DOHH2 (cell line): ENCODE data around the gene TECR.

Experiments used
- H3F3A ChIP-seq: fragments of 200-600 bp; sonication (generic), shearing (Covaris generic); 2 replicates; pipeline ENCODE4 v1.6.0; 2016; ENCODE audit warnings: antibody characterized with exemption, mild to moderate bottlenecking; ENCODE audit not compliant: control insufficient read depth, insufficient read depth
- H3K27ac ChIP-seq: fragments of 200-600 bp; sonication (generic); 2 replicates; pipeline ENCODE4 v1.5.1; 2014; ENCODE audit warnings: low read depth, mild to moderate bottlenecking, low read length, moderate library complexity
- H3K27me3 ChIP-seq: fragments of 200-600 bp; sonication (generic); 2 replicates; pipeline ENCODE4 v1.6.1; 2014; ENCODE audit warnings: mild to moderate bottlenecking, low read length, mixed read lengths; ENCODE audit not compliant: control insufficient read depth
- H3K36me3 ChIP-seq: fragments of 200-600 bp; sonication (generic); 2 replicates; pipeline ENCODE4 v1.6.1; 2014; ENCODE audit warnings: mild to moderate bottlenecking, low read length, moderate library complexity, mixed read lengths; ENCODE audit not compliant: control insufficient read depth
- H3K4me1 ChIP-seq: fragments of 200-600 bp; sonication (generic); 2 replicates; pipeline ENCODE4 v1.6.1; 2014; ENCODE audit warnings: mild to moderate bottlenecking, low read length, mixed read lengths; ENCODE audit not compliant: control insufficient read depth
- H3K4me2 ChIP-seq: fragments of 200-600 bp; sonication (generic); 2 replicates; pipeline ENCODE4 v1.6.0; 2014; ENCODE audit warnings: mild to moderate bottlenecking, low read length, moderate library complexity
- H3K4me3 ChIP-seq: fragments of 200-600 bp; sonication (generic); 2 replicates; pipeline ENCODE4 v1.5.1; 2014; ENCODE audit warnings: mild to moderate bottlenecking, low read length, mixed read lengths
- H3K79me2 ChIP-seq: fragments of 200-600 bp; sonication (generic); 2 replicates; pipeline ENCODE4 v1.6.1; 2014; ENCODE audit warnings: mild to moderate bottlenecking, low read length, mixed read lengths; ENCODE audit not compliant: control insufficient read depth
- H3K9me2 ChIP-seq: fragments of 200-600 bp; sonication (generic); replicated peaks from 2 replicates; pipeline ENCODE4 v1.6.1; 2014; ENCODE audit warnings: mild to moderate bottlenecking, low read length, mixed read lengths; ENCODE audit not compliant: control insufficient read depth
- H3K9me3 ChIP-seq: fragments of 200-600 bp; sonication (generic); 2 replicates; pipeline ENCODE4 v1.6.1; 2014; ENCODE audit warnings: antibody characterized with exemption, low read length, mixed read lengths; ENCODE audit not compliant: control insufficient read depth, insufficient read depth
- H4K20me1 ChIP-seq: fragments of 200-600 bp; sonication (generic); 2 replicates; pipeline ENCODE4 v1.6.0; 2014; ENCODE audit warnings: low read depth, mild to moderate bottlenecking, antibody characterized with exemption, low read length, moderate library complexity; ENCODE audit not compliant: control insufficient read depth, insufficient read depth
- EZH2phosphoT487 ChIP-seq: fragments of 200-600 bp; sonication (generic); IDR thresholded peaks from 2 replicates; pipeline ENCODE4 v1.6.1; 2017; ENCODE audit warnings: borderline replicate concordance, mild to moderate bottlenecking, antibody characterized with exemption, low read length, moderate library complexity, mixed read lengths
- TF ChIP-seq, protein P1 (sequence below): fragments of 200-600 bp; sonication (generic); IDR thresholded peaks from one replicate; pipeline ENCODE4 v1.5.1; 2014; ENCODE audit warnings: antibody characterized with exemption, mild to moderate bottlenecking, low read depth, low read length; ENCODE audit not compliant: poor library complexity, severe bottlenecking

TECR gene

DNA sequence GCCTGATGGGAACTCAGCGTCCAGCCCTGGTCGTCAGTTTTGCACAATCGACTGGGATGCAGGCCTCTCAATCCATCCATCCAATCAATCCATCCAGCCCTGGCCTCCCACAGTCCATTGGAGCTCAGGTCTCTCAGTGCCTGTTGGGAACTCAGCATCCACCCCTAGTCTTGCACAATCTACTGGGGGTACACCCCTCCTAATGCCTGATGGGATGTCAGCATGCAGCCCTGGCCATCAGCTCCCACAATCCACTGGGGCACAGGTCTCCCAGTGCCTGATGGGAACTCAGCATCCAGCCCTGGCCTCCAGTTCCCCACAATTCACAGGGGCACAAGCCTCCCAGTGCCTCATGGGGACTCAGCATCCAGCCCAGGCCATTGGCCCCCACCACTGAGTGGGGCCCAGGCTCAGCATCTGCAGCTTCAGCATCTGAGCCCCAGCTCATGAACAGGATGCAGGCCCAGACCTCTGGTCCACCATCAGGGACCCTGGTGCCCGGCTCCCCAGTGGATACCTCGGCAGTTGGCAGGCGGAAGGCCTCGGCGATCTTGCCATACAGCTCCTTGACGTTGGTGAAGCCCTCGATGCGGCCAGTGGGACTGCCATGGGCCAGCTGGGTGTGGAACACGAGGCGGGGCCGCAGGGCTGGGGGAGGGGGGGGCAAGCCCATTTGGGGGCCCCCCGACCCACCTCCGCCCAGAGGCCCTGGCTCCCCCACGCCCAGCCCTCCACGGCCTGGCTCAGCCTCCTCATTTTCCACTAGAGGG is 47.0 kb upstream of the TECR start:
- Histone ChIP-seq H3K4me3 (no peak overlapping the region), H3K9me3 (no peaks in the 10 kb centered on the region), H4K20me1 (no peaks in the 10 kb centered on the region), H3K4me2 (no peak overlapping the region), H3K9me2 (no peaks in the 10 kb centered on the region), H3K36me3 (no peaks in the 10 kb centered on the region), H3K27me3 (no peaks in the 10 kb centered on the region; the same call in 1 of the 2 replicates), H3K4me1 (peaks cover 13% of the 10 kb centered on the region), H3F3A (no peaks in the 10 kb centered on the region), H3K27ac (no peak overlapping the region), H3K79me2 (no peaks in the 10 kb centered on the region)
- TF ChIP-seq, protein P1, sequence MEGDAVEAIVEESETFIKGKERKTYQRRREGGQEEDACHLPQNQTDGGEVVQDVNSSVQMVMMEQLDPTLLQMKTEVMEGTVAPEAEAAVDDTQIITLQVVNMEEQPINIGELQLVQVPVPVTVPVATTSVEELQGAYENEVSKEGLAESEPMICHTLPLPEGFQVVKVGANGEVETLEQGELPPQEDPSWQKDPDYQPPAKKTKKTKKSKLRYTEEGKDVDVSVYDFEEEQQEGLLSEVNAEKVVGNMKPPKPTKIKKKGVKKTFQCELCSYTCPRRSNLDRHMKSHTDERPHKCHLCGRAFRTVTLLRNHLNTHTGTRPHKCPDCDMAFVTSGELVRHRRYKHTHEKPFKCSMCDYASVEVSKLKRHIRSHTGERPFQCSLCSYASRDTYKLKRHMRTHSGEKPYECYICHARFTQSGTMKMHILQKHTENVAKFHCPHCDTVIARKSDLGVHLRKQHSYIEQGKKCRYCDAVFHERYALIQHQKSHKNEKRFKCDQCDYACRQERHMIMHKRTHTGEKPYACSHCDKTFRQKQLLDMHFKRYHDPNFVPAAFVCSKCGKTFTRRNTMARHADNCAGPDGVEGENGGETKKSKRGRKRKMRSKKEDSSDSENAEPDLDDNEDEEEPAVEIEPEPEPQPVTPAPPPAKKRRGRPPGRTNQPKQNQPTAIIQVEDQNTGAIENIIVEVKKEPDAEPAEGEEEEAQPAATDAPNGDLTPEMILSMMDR = no peak
- TF ChIP-seq EZH2phosphoT487 = no peak

DNA sequence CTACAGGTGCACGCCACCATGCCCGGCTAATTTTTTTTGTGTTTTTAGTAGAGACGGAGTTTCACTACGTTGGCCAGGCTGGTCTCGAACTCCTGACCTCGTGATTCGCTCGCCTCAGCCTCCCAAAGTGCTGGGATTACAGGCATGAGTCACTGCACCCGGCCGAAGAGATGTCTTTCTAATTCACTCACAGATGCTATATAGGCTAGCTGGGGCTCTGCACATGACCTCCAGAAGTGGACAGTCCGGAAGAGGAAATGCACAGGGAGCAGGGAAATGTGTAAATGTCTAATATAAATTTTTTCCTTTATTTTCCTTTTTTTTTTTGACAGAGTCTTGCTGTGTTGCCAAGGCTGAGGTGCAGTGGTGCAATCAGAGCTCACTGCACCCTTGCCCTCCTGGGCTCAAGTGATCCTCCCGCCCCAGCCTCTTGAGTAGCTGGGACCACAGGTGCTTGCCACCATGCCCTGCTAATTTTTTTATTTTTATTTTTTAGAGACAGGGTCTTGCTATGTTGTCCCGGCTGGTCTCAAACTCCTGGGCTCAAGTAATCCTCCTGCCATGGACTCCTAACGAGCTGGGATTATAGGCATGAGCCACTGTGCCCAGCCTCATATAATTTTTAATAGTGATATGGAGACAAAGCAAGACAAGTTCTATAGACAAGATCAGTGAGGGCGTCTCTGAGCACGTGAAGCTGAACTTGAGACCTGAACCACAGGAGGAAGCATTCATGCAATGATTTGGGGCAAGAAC is 41.8 kb upstream of the TECR start:
- no peak overlapping the region for H3K4me2 ChIP-seq
- H3K27ac ChIP-seq = no peak overlapping the region
- no peaks in the 10 kb centered on the region for H3K79me2 ChIP-seq
- H4K20me1 ChIP-seq = no peaks in the 10 kb centered on the region
- H3F3A ChIP-seq = no peaks in the 10 kb centered on the region
- TF ChIP-seq EZH2phosphoT487 = no peak
- TF ChIP-seq, protein P1 = no peak
- no peaks in the 10 kb centered on the region for H3K27me3 ChIP-seq
- no peaks in the 10 kb centered on the region for H3K36me3 ChIP-seq
- H3K9me3 ChIP-seq = no peaks in the 10 kb centered on the region
- H3K9me2 ChIP-seq = no peaks in the 10 kb centered on the region
- H3K4me1 ChIP-seq = no peaks in the 10 kb centered on the region
- H3K4me3 ChIP-seq = no peak overlapping the region

DNA sequence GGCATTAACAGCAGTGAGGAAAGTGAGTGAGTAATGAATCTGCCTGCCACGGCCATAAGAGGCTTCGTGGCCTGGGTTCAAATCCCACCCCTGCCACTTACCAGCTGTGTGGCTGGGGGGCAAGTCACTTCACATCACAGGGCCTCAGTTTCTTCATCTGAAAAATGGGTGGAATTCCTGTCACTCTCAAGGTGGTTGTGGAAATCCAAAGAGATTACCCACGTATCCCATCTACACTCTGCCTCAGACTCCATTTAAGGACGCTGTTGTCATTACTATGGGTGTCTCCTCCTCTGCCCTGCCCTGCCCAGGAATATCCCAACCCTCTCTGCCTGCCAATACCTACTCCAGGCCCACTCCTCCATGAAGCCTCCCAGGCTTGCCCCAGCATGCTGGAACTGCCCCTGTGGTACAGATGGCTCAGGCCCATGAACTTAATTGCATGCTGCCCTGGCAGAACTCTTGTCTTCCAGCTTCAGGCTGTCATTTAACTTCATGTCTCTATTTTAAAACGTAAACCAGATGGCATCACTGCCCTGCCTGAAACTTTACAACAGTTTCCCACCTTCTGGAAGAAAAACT is 36.5 kb upstream of the TECR start:
- H3K27ac ChIP-seq = no peak overlapping the region
- H4K20me1 ChIP-seq = no peaks in the 10 kb centered on the region
- H3K4me1 ChIP-seq = peaks cover 14% of the 10 kb centered on the region
- H3K36me3 ChIP-seq = no peaks in the 10 kb centered on the region
- peaks cover 2% of the 10 kb centered on the region; the same call in 1 of the 2 replicates for H3F3A ChIP-seq
- no peak overlapping the region for H3K4me3 ChIP-seq
- H3K9me3 ChIP-seq = no peaks in the 10 kb centered on the region
- no peaks in the 10 kb centered on the region for H3K9me2 ChIP-seq
- H3K27me3 ChIP-seq = 0 out of 2 replicates have a peak, but pooled peaks cover 4% of the 10 kb centered on the region
- TF ChIP-seq EZH2phosphoT487 = no peak
- TF ChIP-seq, protein P1 = no peak
- H3K4me2 ChIP-seq = no peak overlapping the region
- H3K79me2 ChIP-seq = no peaks in the 10 kb centered on the region
